Pons (tissue), 1 donor: ENCODE results near the gene FBXO41.

Experiments
- DNase-seq: peaks from one replicate; pipeline ENCODE4 v3.0.0-alpha.2; 2016; ENCODE audit warnings: low spot score

FBXO41 gene

GRCh38 chr2:73246850-73247249, 37.4 kb downstream of the FBXO41 start:
- DNase-seq: no peak

- no peak for DNase-seq
Measured at GRCh38 chr2:73244580-73244979, 39.7 kb downstream of the FBXO41 start.

GRCh38 chr2:73243884-73244570, 40.3 kb downstream of the FBXO41 start:
- no peak for DNase-seq

- DNase-seq: no peak
Measured at GRCh38 chr2:73239776-73240175, 44.5 kb downstream of the FBXO41 start.

- peak; percentile 40 for DNase-seq
Measured at GRCh38 chr2:73238976-73239375, 45.3 kb downstream of the FBXO41 start.

GRCh38 chr2:73238149-73238548, 46.1 kb downstream of the FBXO41 start:
- DNase-seq: no peak

GRCh38 chr2:73237168-73237567, 47.1 kb downstream of the FBXO41 start:
- DNase-seq: no peak

GRCh38 chr2:73235315-73236028, 48.8 kb downstream of the FBXO41 start:
- no peak for DNase-seq

GRCh38 chr2:73233932-73234832, 50.1 kb downstream of the FBXO41 start, which contains the start of gene CCT7:
Gene CCT7, plus strand, starts transcription at chr2:73234308. Its CDS starts 71 bp downstream, at chr2:73234379.
- DNase-seq: peak; percentile 94

- DNase-seq: peak; percentile 100
Measured at GRCh38 chr2:73233154-73233931, 50.9 kb downstream of the FBXO41 start, which contains the start of gene PRADC1. Gene PRADC1, minus strand, starts transcription at chr2:73233239. Its CDS starts 79 bp downstream, at chr2:73233160.

GRCh38 chr2:73232403-73233153, 51.7 kb downstream of the FBXO41 start:
- no peak for DNase-seq

- DNase-seq: no peak
Measured at GRCh38 chr2:73228631-73229030, 55.6 kb downstream of the FBXO41 start.

GRCh38 chr2:73227086-73227485, 57.2 kb downstream of the FBXO41 start:
- no peak for DNase-seq

- DNase-seq: no peak
Measured at GRCh38 chr2:73225513-73226360, 58.5 kb downstream of the FBXO41 start.

- DNase-seq: no peak
Measured at GRCh38 chr2:73223821-73224220, 60.5 kb downstream of the FBXO41 start.

- no peak for DNase-seq
Measured at GRCh38 chr2:73218298-73218697, 66.0 kb downstream of the FBXO41 start.

GRCh38 chr2:73217826-73218225, 66.5 kb downstream of the FBXO41 start:
- no peak for DNase-seq

GRCh38 chr2:73217160-73217559, 67.1 kb downstream of the FBXO41 start:
- no peak for DNase-seq

GRCh38 chr2:73215254-73215653, 69.0 kb downstream of the FBXO41 start:
- DNase-seq: no peak
